ENCODE measurements around the gene EOMES. TPM values are rescaled to one million over a fixed set of nuclear protein-coding genes. Genes with fewer than 3 reads are reported as not detected.

EOMES gene
- total and polyA plus RNA-seq, 2 donors = 0.78 to 1.4 TPM

DNA sequence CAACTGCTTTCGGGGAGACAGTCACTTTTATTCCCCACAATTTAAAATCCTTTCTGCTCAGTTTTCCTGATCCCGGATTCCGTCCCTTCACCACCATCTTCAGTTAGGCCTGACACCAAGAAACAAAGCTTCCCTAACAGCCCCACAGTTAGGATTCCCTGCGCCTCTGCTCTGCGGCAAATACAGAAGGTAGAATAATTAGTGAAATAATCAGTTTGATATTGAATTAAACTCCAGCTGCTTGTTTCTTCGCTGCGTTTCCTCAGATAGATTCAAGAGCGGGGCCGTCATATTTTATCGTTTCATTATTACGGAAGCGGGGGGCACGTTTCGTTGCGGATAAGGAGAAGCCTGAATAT is 1.3 kb upstream of the EOMES start:
- no peak for DNase-seq (ENCODE audit: low read depth in 6 of 9, low spot score in 9 of 9)
- Histone ChIP-seq H3K9me3 (ENCODE audit: control insufficient read depth in 2 of 2, insufficient read depth in 1 of 2, low read length in 1 of 2) (peaks cover 1 to 9% of the 10 kb centered on the region in 2 donors), H3K36me3 (ENCODE audit: control insufficient read depth in 2 of 2, insufficient read depth in 2 of 2, low read length in 1 of 2) (no peaks in the 10 kb centered on the region), H3K4me1 (ENCODE audit: control insufficient read depth in 2 of 2, insufficient read depth in 2 of 2, low read length in 2 of 2) (peaks cover 6 to 28% of the 10 kb centered on the region in 2 donors), H3K27me3 (ENCODE audit: control insufficient read depth in 2 of 2, insufficient read depth in 1 of 2, low read length in 1 of 2) (peaks cover 79 to 100% of the 10 kb centered on the region in 2 donors), H3K4me3 (ENCODE audit: low read length in 2 of 2) (no peak overlapping the region), H3K27ac (ENCODE audit: low read depth in 1 of 2, low read length in 1 of 2) (no peak overlapping the region)
- 4% methylated on average over 15 of the region's 15 CpGs for WGBS

- WGBS = 5% methylated on average over 13 of the region's 13 CpGs
- no peak overlapping the region for H3K4me3 ChIP-seq (ENCODE audit: low read length in 2 of 2)
- H3K27me3 ChIP-seq (ENCODE audit: control insufficient read depth in 2 of 2, insufficient read depth in 1 of 2, low read length in 1 of 2) = peaks cover 80 to 100% of the 10 kb centered on the region in 2 donors
- no peak for DNase-seq (ENCODE audit: low read depth in 6 of 9, low spot score in 9 of 9)
- H3K9me3 ChIP-seq (ENCODE audit: control insufficient read depth in 2 of 2, insufficient read depth in 1 of 2, low read length in 1 of 2) = peaks cover 1 to 9% of the 10 kb centered on the region in 2 donors
- no peaks in the 10 kb centered on the region for H3K36me3 ChIP-seq (ENCODE audit: control insufficient read depth in 2 of 2, insufficient read depth in 2 of 2, low read length in 1 of 2)
- H3K27ac ChIP-seq (ENCODE audit: low read depth in 1 of 2, low read length in 1 of 2) = no peak overlapping the region
- H3K4me1 ChIP-seq (ENCODE audit: control insufficient read depth in 2 of 2, insufficient read depth in 2 of 2, low read length in 2 of 2) = peaks cover 6 to 28% of the 10 kb centered on the region in 2 donors
These were observed 900 bp upstream of the EOMES start for GRCh38 chr3:27723001-27723445.

DNA sequence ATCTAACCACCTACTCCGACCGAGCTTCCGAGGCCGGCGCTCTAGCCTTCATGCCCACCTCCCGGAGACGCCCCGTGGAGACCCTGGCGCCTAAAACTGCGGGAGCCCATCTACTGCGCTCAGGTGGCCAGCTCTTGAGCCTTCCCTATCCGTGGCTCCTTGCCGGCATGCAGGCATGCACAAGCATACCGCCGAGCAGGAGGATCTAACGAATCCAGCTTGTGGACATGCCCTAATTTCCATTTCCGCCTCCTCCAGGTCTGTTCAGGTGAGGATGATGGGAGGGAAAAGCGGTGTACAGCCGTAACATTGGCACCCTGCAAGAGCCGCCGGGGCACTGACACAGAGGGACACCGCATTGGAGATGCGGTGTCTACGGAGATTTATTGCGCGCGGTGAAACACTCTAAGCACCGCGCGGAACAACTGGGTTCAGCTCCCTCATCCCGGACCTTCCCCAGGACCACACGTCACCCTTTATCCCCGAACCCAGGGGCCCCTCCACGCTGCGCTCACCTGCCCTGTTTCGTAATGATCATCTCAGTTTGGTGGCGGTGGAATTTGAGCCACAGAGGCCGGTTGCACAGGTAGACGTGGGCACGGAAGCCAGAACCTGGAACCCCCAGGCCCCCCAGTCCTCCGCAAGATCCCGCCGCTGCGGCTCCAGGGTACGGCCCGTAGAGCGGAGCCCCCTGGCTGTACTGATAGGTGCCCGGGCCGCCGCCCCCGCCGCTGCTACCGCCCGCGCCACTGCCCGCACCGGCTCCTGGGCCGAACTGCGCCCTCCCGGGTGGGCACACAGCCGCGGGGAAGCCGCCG is 1.0 kb downstream of the EOMES start:
- H3K27me3 ChIP-seq (ENCODE audit: control insufficient read depth in 2 of 2, insufficient read depth in 1 of 2, low read length in 1 of 2) = peaks cover 85 to 100% of the 10 kb centered on the region in 2 donors
- 3% methylated on average over 64 of the region's 64 CpGs for WGBS
- DNase-seq (ENCODE audit: low read depth in 6 of 9, low spot score in 9 of 9) = peak in 1 of 9 donors; percentile 37
- H3K4me3 ChIP-seq (ENCODE audit: low read length in 2 of 2) = peak overlapping the region; percentile 47 to 55
- H3K36me3 ChIP-seq (ENCODE audit: control insufficient read depth in 2 of 2, insufficient read depth in 2 of 2, low read length in 1 of 2) = no peaks in the 10 kb centered on the region
- H3K4me1 ChIP-seq (ENCODE audit: control insufficient read depth in 2 of 2, insufficient read depth in 2 of 2, low read length in 2 of 2) = peaks cover 6 to 28% of the 10 kb centered on the region in 2 donors
- H3K27ac ChIP-seq (ENCODE audit: low read depth in 1 of 2, low read length in 1 of 2) = no peak overlapping the region
- H3K9me3 ChIP-seq (ENCODE audit: control insufficient read depth in 2 of 2, insufficient read depth in 1 of 2, low read length in 1 of 2) = peaks cover 1 to 9% of the 10 kb centered on the region in 2 donors

GRCh38 chr3:27719314-27720003 is 2.7 kb downstream of the EOMES start:
- no peaks in the 10 kb centered on the region for H3K36me3 ChIP-seq (ENCODE audit: control insufficient read depth in 2 of 2, insufficient read depth in 2 of 2, low read length in 1 of 2)
- H3K4me1 ChIP-seq (ENCODE audit: control insufficient read depth in 2 of 2, insufficient read depth in 2 of 2, low read length in 2 of 2) = peaks cover 6 to 38% of the 10 kb centered on the region in 2 donors
- H3K27me3 ChIP-seq (ENCODE audit: control insufficient read depth in 2 of 2, insufficient read depth in 1 of 2, low read length in 1 of 2) = peaks cover 85 to 100% of the 10 kb centered on the region in 2 donors
- WGBS = 57% methylated on average over 6 of the region's 6 CpGs
- no peak overlapping the region for H3K27ac ChIP-seq (ENCODE audit: low read depth in 1 of 2, low read length in 1 of 2)
- H3K9me3 ChIP-seq (ENCODE audit: control insufficient read depth in 2 of 2, insufficient read depth in 1 of 2, low read length in 1 of 2) = peaks cover 1 to 14% of the 10 kb centered on the region in 2 donors
- H3K4me3 ChIP-seq (ENCODE audit: low read length in 2 of 2) = no peak overlapping the region
- no peak for DNase-seq (ENCODE audit: low read depth in 6 of 9, low spot score in 9 of 9)

DNA sequence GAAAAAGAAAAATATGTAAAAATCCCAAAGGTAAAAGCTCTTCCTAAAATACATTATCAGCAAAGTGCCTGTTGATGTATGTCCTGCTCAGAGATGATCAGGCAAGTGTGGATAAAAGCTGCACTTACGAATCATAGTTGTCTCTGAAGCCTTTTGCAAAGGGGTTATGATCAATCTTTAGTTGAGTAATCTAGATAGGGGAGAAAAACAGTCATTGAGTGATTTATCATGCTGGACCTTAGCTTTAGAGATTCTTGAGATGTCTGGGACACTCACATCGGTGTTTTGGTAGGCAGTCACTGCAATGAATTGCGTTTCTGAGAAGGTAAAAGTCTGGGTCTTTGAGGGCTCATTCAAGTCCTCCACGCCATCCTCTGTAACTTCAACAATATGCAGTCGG is 3.7 kb downstream of the EOMES start:
- WGBS = 69% methylated on average over 5 of the region's 5 CpGs
- H3K36me3 ChIP-seq (ENCODE audit: control insufficient read depth in 2 of 2, insufficient read depth in 2 of 2, low read length in 1 of 2) = no peaks in the 10 kb centered on the region
- H3K9me3 ChIP-seq (ENCODE audit: control insufficient read depth in 2 of 2, insufficient read depth in 1 of 2, low read length in 1 of 2) = peaks cover 0 to 16% of the 10 kb centered on the region in 2 donors
- no peak overlapping the region for H3K4me3 ChIP-seq (ENCODE audit: low read length in 2 of 2)
- H3K27me3 ChIP-seq (ENCODE audit: control insufficient read depth in 2 of 2, insufficient read depth in 1 of 2, low read length in 1 of 2) = peaks cover 80 to 100% of the 10 kb centered on the region in 2 donors
- no peak overlapping the region for H3K27ac ChIP-seq (ENCODE audit: low read depth in 1 of 2, low read length in 1 of 2)
- peaks cover 6 to 36% of the 10 kb centered on the region in 2 donors for H3K4me1 ChIP-seq (ENCODE audit: control insufficient read depth in 2 of 2, insufficient read depth in 2 of 2, low read length in 2 of 2)
- DNase-seq (ENCODE audit: low read depth in 6 of 9, low spot score in 9 of 9) = no peak

DNA sequence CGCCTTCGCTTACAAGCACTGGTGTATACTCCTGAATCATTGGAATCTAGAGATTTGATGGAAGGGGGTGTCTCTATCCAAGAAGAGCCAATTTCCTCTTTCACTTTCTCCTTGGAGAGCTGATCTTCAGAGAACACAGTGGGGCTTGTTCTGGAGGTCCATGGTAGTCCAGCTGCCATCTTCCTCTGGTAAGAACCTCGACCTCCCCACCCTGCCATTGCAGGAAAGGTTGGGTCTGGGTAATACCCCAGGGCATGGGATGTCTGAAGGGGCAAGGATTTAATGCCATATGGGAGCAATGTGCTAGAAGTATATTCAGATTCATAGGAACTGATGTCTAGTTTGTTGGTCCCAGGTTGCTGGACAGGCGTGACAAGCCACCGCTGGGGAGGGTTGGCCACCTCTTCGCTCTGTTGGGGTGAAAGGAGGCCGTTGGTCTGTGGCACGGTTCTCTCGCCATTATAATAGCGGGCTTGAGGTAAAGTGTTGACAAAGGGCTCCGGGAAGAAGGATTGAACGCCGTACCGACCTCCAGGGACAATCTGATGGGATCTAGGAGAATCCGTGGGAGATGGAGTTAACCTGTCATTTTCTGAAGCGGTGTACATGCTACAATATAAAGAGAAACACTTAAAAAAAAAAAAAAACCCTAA is 4.8 kb downstream of the EOMES start:
- no peak overlapping the region for H3K4me3 ChIP-seq (ENCODE audit: low read length in 2 of 2)
- 88% methylated on average over 16 of the region's 16 CpGs for WGBS
- no peak for DNase-seq (ENCODE audit: low read depth in 6 of 9, low spot score in 9 of 9)

GRCh38 chr3:27716309-27716708 is 5.8 kb downstream of the EOMES start:
- Histone ChIP-seq H3K4me1 (ENCODE audit: control insufficient read depth in 2 of 2, insufficient read depth in 2 of 2, low read length in 2 of 2) (peaks cover 0 to 37% of the 10 kb centered on the region in 2 donors), H3K27me3 (ENCODE audit: control insufficient read depth in 2 of 2, insufficient read depth in 1 of 2, low read length in 1 of 2) (peaks cover 65 to 100% of the 10 kb centered on the region in 2 donors), H3K4me3 (ENCODE audit: low read length in 2 of 2) (no peak overlapping the region), H3K27ac (ENCODE audit: low read depth in 1 of 2, low read length in 1 of 2) (no peak overlapping the region), H3K36me3 (ENCODE audit: control insufficient read depth in 2 of 2, insufficient read depth in 2 of 2, low read length in 1 of 2) (no peaks in the 10 kb centered on the region), H3K9me3 (ENCODE audit: control insufficient read depth in 2 of 2, insufficient read depth in 1 of 2, low read length in 1 of 2) (peaks cover 0 to 14% of the 10 kb centered on the region in 2 donors)
- 93% methylated on average over 3 of the region's 3 CpGs for WGBS
- DNase-seq (ENCODE audit: low read depth in 6 of 9, low spot score in 9 of 9) = no peak

More for the DNA sequence above, 4.8 kb downstream of the EOMES start:
- Histone ChIP-seq H3K4me1 (ENCODE audit: control insufficient read depth in 2 of 2, insufficient read depth in 2 of 2, low read length in 2 of 2) (peaks cover 4 to 37% of the 10 kb centered on the region in 2 donors), H3K9me3 (ENCODE audit: control insufficient read depth in 2 of 2, insufficient read depth in 1 of 2, low read length in 1 of 2) (peaks cover 0 to 17% of the 10 kb centered on the region in 2 donors), H3K36me3 (ENCODE audit: control insufficient read depth in 2 of 2, insufficient read depth in 2 of 2, low read length in 1 of 2) (no peaks in the 10 kb centered on the region), H3K27me3 (ENCODE audit: control insufficient read depth in 2 of 2, insufficient read depth in 1 of 2, low read length in 1 of 2) (peaks cover 76 to 100% of the 10 kb centered on the region in 2 donors), H3K27ac (ENCODE audit: low read depth in 1 of 2, low read length in 1 of 2) (no peak overlapping the region)

DNA sequence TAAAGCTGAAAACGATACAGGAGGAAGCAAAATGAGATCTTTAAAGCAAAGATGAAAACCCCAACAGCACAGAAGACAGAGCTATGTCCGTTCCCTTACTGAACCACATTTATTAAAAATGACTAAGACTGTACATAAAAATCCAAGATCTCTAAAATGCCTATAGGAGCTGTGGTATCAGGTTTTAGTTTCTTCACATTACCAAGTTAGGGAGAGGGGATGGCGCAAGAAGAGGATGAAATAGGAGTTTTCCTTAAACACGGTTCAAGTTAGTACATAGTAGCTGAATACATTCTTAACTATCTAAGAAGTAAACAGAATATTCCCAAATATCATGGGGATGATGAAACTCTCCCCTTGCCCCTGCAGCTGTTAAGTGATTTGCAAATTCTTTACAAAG is 6.3 kb downstream of the EOMES start:
- DNase-seq (ENCODE audit: low read depth in 6 of 9, low spot score in 9 of 9) = no peak
- Histone ChIP-seq H3K36me3 (ENCODE audit: control insufficient read depth in 2 of 2, insufficient read depth in 2 of 2, low read length in 1 of 2) (no peaks in the 10 kb centered on the region), H3K4me3 (ENCODE audit: low read length in 2 of 2) (no peak overlapping the region), H3K9me3 (ENCODE audit: control insufficient read depth in 2 of 2, insufficient read depth in 1 of 2, low read length in 1 of 2) (peaks cover 0 to 9% of the 10 kb centered on the region in 2 donors), H3K27ac (ENCODE audit: low read depth in 1 of 2, low read length in 1 of 2) (no peak overlapping the region), H3K27me3 (ENCODE audit: control insufficient read depth in 2 of 2, insufficient read depth in 1 of 2, low read length in 1 of 2) (peaks cover 62 to 97% of the 10 kb centered on the region in 2 donors), H3K4me1 (ENCODE audit: control insufficient read depth in 2 of 2, insufficient read depth in 2 of 2, low read length in 2 of 2) (peaks cover 0 to 33% of the 10 kb centered on the region in 2 donors)
- WGBS = 66% methylated on average over 4 of the region's 4 CpGs
